Liver (tissue), 3 donors: ENCODE results near the gene C19orf47.

Experiments
- FOXA2 ChIP-seq: IDR thresholded peaks from 2 replicates; pipeline ENCODE4 v1.6.1; 2016; ENCODE audit warnings: antibody characterized with exemption
- JUND ChIP-seq, 2 donors: IDR thresholded peaks; 2 replicates each; pipeline ENCODE4 v1.6.1; 2016; ENCODE audit warnings: antibody characterized with exemption in 2 of 2
- TAF1 ChIP-seq: conservative IDR thresholded peaks from 2 replicates; pipeline ENCODE4 v1.6.1; 2016; ENCODE audit warnings: antibody characterized with exemption, mild to moderate bottlenecking
- TF ChIP-seq, protein P1 (sequence below): fragments of 150-350 bp; IDR thresholded peaks from 2 replicates; pipeline ENCODE4 v1.5.1; 2017; ENCODE audit warnings: improper control_type of control experiment, low read depth, low read length; ENCODE audit not compliant: missing input control
- TF ChIP-seq, protein P2 (sequence below): IDR thresholded peaks from 2 replicates; pipeline ENCODE4 v1.6.1; 2016; ENCODE audit warnings: antibody characterized with exemption
- donor health status: healthy.
- donor health status: healthy.

DNA sequence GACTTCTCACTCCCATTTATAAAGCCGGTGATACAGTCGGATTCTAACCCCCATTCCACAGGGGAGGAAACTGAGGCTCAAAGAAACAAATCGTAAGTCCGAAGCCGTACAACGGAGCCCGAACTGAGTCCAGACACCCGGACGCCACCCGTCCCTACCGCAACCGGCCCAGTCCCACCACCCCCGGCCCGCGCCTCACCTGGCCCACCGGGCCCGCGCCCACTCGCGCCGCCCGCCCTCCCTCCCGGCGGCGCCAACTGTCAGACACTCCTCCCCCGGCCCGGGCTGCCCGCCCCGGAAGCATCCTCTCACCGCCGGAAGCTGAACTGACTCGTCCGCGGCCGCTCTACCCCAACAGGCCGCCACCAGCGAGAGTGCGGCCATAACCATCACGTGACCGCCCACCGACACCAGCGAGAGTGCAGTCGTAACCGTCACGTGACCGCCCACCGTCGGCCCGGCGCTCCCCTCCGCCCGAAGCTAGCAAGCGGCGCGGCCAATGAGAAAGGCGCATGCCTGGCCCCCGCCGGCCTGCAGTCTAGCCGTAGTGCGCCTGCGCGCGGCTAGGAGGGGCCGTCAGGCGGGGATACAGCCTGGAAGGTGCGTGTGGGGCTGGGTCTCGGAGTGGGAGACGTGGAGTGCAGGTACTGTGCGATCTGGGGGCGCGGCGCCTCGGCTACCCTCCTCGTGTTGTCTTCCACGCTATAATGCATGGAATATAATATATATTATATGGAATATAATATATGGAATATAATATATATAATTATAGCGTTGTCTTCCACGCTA lies at the start of gene C19orf47, which contains the start of gene PLD3:
- TF ChIP-seq, protein P1, sequence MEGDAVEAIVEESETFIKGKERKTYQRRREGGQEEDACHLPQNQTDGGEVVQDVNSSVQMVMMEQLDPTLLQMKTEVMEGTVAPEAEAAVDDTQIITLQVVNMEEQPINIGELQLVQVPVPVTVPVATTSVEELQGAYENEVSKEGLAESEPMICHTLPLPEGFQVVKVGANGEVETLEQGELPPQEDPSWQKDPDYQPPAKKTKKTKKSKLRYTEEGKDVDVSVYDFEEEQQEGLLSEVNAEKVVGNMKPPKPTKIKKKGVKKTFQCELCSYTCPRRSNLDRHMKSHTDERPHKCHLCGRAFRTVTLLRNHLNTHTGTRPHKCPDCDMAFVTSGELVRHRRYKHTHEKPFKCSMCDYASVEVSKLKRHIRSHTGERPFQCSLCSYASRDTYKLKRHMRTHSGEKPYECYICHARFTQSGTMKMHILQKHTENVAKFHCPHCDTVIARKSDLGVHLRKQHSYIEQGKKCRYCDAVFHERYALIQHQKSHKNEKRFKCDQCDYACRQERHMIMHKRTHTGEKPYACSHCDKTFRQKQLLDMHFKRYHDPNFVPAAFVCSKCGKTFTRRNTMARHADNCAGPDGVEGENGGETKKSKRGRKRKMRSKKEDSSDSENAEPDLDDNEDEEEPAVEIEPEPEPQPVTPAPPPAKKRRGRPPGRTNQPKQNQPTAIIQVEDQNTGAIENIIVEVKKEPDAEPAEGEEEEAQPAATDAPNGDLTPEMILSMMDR: no peak
- TF ChIP-seq JUND (IDR thresholded peaks at IDR 0.05) (no peak), TAF1 (peak; percentile 43), FOXA2 (no peak)
- TF ChIP-seq, protein P2, sequence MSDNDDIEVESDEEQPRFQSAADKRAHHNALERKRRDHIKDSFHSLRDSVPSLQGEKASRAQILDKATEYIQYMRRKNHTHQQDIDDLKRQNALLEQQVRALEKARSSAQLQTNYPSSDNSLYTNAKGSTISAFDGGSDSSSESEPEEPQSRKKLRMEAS: peak; percentile 58
